ENCODE measurements around the gene PI4K2B. TPM values are rescaled to one million over a fixed set of nuclear protein-coding genes. Genes with fewer than 3 reads are reported as not detected.

PI4K2B gene
- total and polyA plus RNA-seq, 2 of the 13 experiments (the other 11 are each of a cell fraction or from before 2014, with no cell fraction given) = 6.9 to 25.8 TPM

- no peak for TF ChIP-seq MED8 (CRISPR knock-in tag; IDR thresholded peaks at IDR 0.05; ENCODE audit: insufficient replicate concordance)
- no peak for TF ChIP-seq TRAFD1 (CRISPR knock-in tag; IDR thresholded peaks at IDR 0.05; ENCODE audit: borderline replicate concordance)
- no peak for TF ChIP-seq EEA1 (CRISPR knock-in tag; IDR thresholded peaks at IDR 0.05; ENCODE audit: borderline replicate concordance)
- 0 out of 2 replicates have a peak, but pooled peaks have one; percentile 35 for TF ChIP-seq PRDM15 (CRISPR knock-in tag; IDR thresholded peaks at IDR 0.05)
- no peak; the same call in 1 of the 2 replicates for TF ChIP-seq PRMT3 (CRISPR knock-in tag; IDR thresholded peaks at IDR 0.05; ENCODE audit: borderline replicate concordance, low read depth)
- TF ChIP-seq ZKSCAN5 (CRISPR knock-in tag; IDR thresholded peaks at IDR 0.05) = no peak
- TF ChIP-seq HDAC1 (CRISPR knock-in tag; IDR thresholded peaks at IDR 0.05) = peak; percentile 79
- no peak for TF ChIP-seq ZNF572 (CRISPR knock-in tag; IDR thresholded peaks at IDR 0.05)
- peak; percentile 67; the same call in 1 of the 2 replicates for TF ChIP-seq SP4 (CRISPR knock-in tag; IDR thresholded peaks at IDR 0.05)
- no peak for TF ChIP-seq GATAD2A (CRISPR knock-in tag; IDR thresholded peaks at IDR 0.05)
- no peak; the same call in 1 of the 2 replicates for TF ChIP-seq ZNF776 (CRISPR knock-in tag; IDR thresholded peaks at IDR 0.05)
- no peak for TF ChIP-seq IKZF4 (CRISPR knock-in tag; IDR thresholded peaks at IDR 0.05; ENCODE audit: borderline replicate concordance, low read depth, not compliant biosample characterization)
- peak; percentile 85; the same call in 1 of the 2 replicates for TF ChIP-seq MEIS1 (CRISPR knock-in tag; IDR thresholded peaks at IDR 0.05; ENCODE audit: borderline replicate concordance)
- peak; percentile 87 for TF ChIP-seq KDM5B (CRISPR knock-in tag; IDR thresholded peaks at IDR 0.05; ENCODE audit: borderline replicate concordance)
- peak; percentile 52; the same call in 1 of the 2 replicates for TF ChIP-seq THAP11 (CRISPR knock-in tag; IDR thresholded peaks at IDR 0.05)
- no peak for TF ChIP-seq HDAC6 (IDR thresholded peaks at IDR 0.05; ENCODE audit: low read depth, low read length)
- TF ChIP-seq GTF2F1 (IDR thresholded peaks at IDR 0.05; ENCODE audit: low read length) = no peak
- TF ChIP-seq ZNF570 (CRISPR knock-in tag; IDR thresholded peaks at IDR 0.05; ENCODE audit: borderline replicate concordance) = peak; percentile 71; the same call in 1 of the 2 replicates
- peak; percentile 27 for TF ChIP-seq HNRNPK (IDR thresholded peaks at IDR 0.05; ENCODE audit: low read depth, low read length, poor library complexity, severe bottlenecking)
- TF ChIP-seq TFAP4 (IDR thresholded peaks at IDR 0.05; ENCODE audit: borderline replicate concordance, low read depth) = peak; percentile 50; the same call in 1 of the 2 replicates
- TF ChIP-seq MLLT10 (CRISPR knock-in tag; IDR thresholded peaks at IDR 0.05) = no peak
- TF ChIP-seq ZNF580 (CRISPR knock-in tag; IDR thresholded peaks at IDR 0.05; ENCODE audit: borderline replicate concordance, low read depth) = no peak
- 0 out of 2 replicates have a peak, but pooled peaks have one; percentile 61 for TF ChIP-seq ZSCAN31 (CRISPR knock-in tag; IDR thresholded peaks at IDR 0.05; ENCODE audit: low read depth)
- peak; percentile 53; the same call in 1 of the 2 replicates for TF ChIP-seq HOXA5 (CRISPR knock-in tag; IDR thresholded peaks at IDR 0.05)
Measured at GRCh38 chr4:25233737-25234389, at the start of gene PI4K2B (continued).

Data from HepG2 (cell line).